ENCODE measurements around the gene CNOT9.

DNA sequence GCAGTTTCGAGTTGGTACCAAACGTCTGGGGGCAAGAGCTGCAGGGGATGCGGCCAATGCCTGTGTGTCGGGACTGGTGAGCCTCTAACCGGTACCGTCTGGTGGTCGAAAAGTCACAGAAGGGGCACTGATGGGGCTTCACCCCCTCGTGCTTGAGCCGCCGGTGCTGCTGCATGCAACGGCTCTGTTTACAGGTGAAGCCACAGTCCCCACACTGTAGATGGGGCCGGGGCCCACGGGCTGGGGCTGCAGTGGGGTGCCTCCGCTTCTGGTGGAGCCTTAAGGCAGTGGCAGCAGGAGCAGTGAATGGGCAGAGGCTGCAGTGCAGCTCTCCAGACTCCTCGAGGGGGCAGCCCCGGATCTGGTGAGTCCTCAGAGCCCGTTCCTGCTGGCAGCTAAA lies 74.1 kb downstream of the CNOT9 start:
- no peak for TF ChIP-seq EZH2 (IDR thresholded peaks at IDR 0.05)
- no peak for TF ChIP-seq POLR2AphosphoS5 (IDR thresholded peaks at IDR 0.05; ENCODE audit: borderline replicate concordance, low read depth, low read length)
- TF ChIP-seq FOXP2 (optimal IDR thresholded peaks at IDR 0.05; ENCODE audit: control extremely low read depth, extremely low read length, insufficient read depth): no peak
